Gastroesophageal sphincter (tissue), 3 donors: ENCODE measurements around the gene TFEB.

ENCODE experiments used
- CTCF ChIP-seq, 4 experiments: fragments of 200-600 bp in 2 of 4; fragments of 450-650 bp in 2 of 4; sonication (generic) in 1 of 4; IDR thresholded peaks; one replicate each; pipeline ENCODE4 v1.5.1; 2017 to 2019; ENCODE audit warnings: antibody characterized with exemption in 4 of 4, mild to moderate bottlenecking in 2 of 4, moderate library complexity in 2 of 4
- POLR2A ChIP-seq, 2 donors: fragments of 450-650 bp; IDR thresholded peaks; one replicate each; pipeline ENCODE4 v1.6.1; 2017; ENCODE audit warnings: antibody characterized with exemption in 2 of 2, mild to moderate bottlenecking in 2 of 2, moderate library complexity in 1 of 2
- POLR2AphosphoS5 ChIP-seq: sonication (generic); formaldehyde crosslinking; IDR thresholded peaks from one replicate; pipeline ENCODE4 v1.6.1; 2017; ENCODE audit warnings: antibody characterized with exemption

- TF ChIP-seq CTCF (IDR thresholded peaks at IDR 0.05) (no peak), POLR2AphosphoS5 (no peak), POLR2A (IDR thresholded peaks at IDR 0.05) (no peak)
Measured at GRCh38 chr6:41695825-41696224, 39.6 kb downstream of the TFEB start.
